Fibroblast of skin of right biceps (primary cell): ENCODE results near the gene GSTO2.

Experiments used
- DNase-seq: peaks from one replicate; pipeline ENCODE4 v3.0.0-alpha.2; 2013

Gene GSTO2

GRCh38 chr10:104286939-104287338 lies 18.0 kb downstream of the GSTO2 start:
- no peak for DNase-seq

- DNase-seq = no peak
These were observed 19.4 kb downstream of the GSTO2 start for GRCh38 chr10:104288355-104288754.

GRCh38 chr10:104291439-104291951 lies 22.5 kb downstream of the GSTO2 start:
- peak; percentile 88 for DNase-seq

- peak; percentile 81 for DNase-seq
These were observed 24.0 kb downstream of the GSTO2 start for GRCh38 chr10:104293011-104293410.

- DNase-seq = no peak
These were observed 24.9 kb downstream of the GSTO2 start for GRCh38 chr10:104293781-104294321.

- DNase-seq = no peak
These were observed 27.9 kb downstream of the GSTO2 start for GRCh38 chr10:104296687-104297436.

- DNase-seq = peak; percentile 94
These were observed 29.0 kb downstream of the GSTO2 start for GRCh38 chr10:104297697-104298660.

GRCh38 chr10:104299031-104299904 lies 30.3 kb downstream of the GSTO2 start:
- peak; percentile 82 for DNase-seq

GRCh38 chr10:104300002-104300735 lies 31.2 kb downstream of the GSTO2 start:
- DNase-seq = peak; percentile 98

GRCh38 chr10:104300736-104301292 lies 31.8 kb downstream of the GSTO2 start:
- peak; percentile 99 for DNase-seq

- DNase-seq = no peak
These were observed 33.1 kb downstream of the GSTO2 start for GRCh38 chr10:104301907-104302690.

- DNase-seq = no peak
These were observed 34.8 kb downstream of the GSTO2 start for GRCh38 chr10:104303594-104304355.

- no peak for DNase-seq
These were observed 35.4 kb downstream of the GSTO2 start for GRCh38 chr10:104304356-104304745.

GRCh38 chr10:104304927-104305326 lies 35.9 kb downstream of the GSTO2 start:
- DNase-seq = no peak

GRCh38 chr10:104306897-104307296 lies 37.9 kb downstream of the GSTO2 start:
- no peak for DNase-seq

GRCh38 chr10:104307576-104308438 lies 38.8 kb downstream of the GSTO2 start:
- DNase-seq = peak; percentile 50

GRCh38 chr10:104308439-104308903 lies 39.5 kb downstream of the GSTO2 start:
- DNase-seq = no peak
